HG03039 (cell line): ENCODE data around the gene NCMAP.

Experiments used
- ATAC-seq: cut with Tn5 transposase; IDR thresholded peaks from one replicate; pipeline ENCODE4 v1.9.1; 2021; ENCODE audit warnings: mild to moderate bottlenecking, moderate library complexity; ENCODE audit not compliant: unreplicated experiment

NCMAP gene

GRCh38 chr1:24570265-24571125 is 14.6 kb downstream of the NCMAP start:
- ATAC-seq: no peak

- no peak for ATAC-seq
Observed at GRCh38 chr1:24572301-24572700, 16.4 kb downstream of the NCMAP start.

GRCh38 chr1:24575905-24576587 is 20.2 kb downstream of the NCMAP start:
- no peak for ATAC-seq

- ATAC-seq: no peak
Observed at GRCh38 chr1:24578846-24579245, 23.0 kb downstream of the NCMAP start.

GRCh38 chr1:24580756-24581155 is 24.9 kb downstream of the NCMAP start:
- no peak for ATAC-seq

- ATAC-seq: no peak
Observed at GRCh38 chr1:24584171-24584647, 28.3 kb downstream of the NCMAP start.

DNA sequence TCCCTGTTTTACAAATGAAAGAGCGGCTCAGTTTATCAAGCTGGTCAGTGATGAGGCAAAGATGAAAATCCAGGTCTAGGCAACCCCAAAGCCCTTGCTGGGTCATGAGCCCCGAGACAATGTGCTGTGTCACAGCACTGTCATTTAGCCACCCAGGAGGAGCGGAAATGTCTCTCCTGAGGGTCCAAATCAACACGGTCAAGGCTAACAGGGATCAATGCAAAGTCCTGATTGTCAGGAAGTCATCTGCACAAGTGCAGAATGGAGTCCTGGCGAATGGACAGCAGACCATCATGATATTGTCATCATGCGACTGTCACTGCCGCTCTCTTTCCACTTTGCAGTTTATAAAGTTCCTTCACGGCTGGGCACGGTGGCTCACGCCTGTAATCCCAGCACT is 30.2 kb downstream of the NCMAP start:
- ATAC-seq: no peak

DNA sequence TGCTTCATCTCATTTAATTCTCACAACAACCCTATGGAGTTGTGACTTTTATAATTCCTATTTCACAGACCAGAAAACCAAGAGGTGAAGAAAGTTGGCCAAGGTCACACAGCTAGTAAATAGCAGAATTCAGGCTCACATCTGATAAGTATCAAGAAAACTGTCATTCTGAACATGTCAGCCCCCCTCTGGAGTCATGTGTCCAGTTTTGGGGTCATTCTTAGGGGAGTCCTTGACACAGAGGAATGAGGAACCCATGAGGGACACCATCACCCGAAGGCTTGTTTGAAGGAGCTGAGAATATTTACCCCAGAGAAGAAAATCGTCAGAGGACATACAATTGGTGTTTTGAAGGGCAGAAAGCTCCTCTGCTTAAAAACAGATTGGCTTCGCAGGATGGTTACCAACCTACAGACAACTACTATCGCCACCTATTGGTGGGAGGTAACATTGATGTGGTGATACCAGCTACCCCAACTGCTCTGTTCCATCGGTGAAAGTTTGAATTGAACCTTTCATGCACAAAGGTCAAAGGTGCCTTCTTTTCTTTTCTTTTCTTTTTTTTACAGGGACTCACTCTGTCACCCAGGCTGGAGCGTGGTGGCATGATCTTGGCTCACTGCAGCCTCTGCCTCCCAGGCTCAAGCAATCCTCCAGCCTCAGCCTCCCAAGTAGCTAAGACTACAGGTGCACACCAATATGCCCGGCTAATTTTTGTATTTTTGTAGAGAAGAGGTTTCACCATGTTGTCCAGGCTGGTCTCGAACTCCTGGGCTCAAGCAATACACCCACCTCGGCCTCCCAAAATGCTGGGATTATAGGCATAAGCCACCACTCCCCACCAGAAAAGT is 31.3 kb downstream of the NCMAP start:
- no peak for ATAC-seq

GRCh38 chr1:24588573-24588972 is 32.7 kb downstream of the NCMAP start:
- ATAC-seq: no peak

DNA sequence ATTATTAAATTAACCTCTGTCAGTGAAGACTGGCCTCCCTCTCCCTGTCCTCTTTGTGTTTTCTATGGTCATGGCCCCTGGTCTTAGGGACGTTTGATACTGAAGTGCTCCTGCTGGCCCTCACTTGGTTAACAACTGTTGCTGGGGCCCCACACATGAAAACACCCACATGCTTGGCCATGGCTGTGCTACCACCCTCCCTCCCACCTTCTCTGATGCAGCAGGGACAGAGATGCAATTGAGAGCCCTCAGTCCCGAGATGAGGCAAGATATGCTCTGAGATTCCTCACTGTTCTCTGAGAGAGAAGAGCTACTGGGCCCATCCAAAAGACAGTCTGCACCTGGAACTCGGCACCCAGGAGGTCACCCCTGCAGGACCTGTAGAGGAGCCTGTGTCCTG is 33.3 kb downstream of the NCMAP start:
- no peak for ATAC-seq

DNA sequence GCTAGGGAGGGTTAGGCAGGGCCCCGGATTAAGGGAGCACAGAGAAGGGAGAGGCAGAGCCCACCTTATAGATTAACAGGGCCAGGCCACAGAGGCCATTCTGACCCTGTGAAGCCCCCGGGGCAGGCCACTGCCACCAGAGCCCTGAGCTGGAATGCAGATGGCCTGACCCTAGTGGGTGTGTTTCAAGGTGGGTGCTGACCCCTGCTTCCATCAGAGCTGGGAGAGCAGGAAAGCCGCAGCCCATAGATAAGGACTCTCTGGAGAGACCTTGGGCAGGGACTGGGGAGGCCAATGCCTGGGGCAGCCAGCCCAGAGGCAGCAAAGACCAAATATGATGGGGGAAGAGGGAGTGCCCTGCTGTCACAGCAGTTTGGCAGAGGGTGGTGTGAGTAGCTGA is 35.9 kb downstream of the NCMAP start:
- no peak for ATAC-seq

- no peak for ATAC-seq
Observed at GRCh38 chr1:24594328-24594598, 38.4 kb downstream of the NCMAP start.

DNA sequence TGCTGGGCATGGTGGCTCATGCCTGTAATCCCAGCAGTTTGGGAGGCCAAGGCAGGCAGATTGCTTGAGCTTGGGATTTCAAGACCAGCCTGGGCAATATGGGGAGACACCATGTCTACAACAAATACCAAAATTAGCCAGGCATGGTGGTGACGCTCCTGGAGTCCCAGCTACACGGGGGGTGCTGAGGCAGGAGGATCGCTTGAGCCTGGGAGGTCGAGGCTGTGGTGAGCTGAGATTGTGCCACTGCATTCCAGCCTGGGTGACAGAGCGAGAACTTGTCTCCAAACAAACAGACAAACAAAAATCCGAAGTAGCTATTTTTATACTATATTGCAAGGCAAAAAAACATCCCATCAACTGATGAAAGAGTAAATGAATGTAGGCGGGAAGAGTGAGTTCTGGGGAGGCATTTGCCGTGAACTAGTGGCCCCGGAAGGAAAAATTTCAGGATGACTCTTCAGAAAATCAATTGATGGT is 40.6 kb downstream of the NCMAP start:
- ATAC-seq: no peak

GRCh38 chr1:24599265-24599664 is 43.4 kb downstream of the NCMAP start:
- no peak for ATAC-seq

DNA sequence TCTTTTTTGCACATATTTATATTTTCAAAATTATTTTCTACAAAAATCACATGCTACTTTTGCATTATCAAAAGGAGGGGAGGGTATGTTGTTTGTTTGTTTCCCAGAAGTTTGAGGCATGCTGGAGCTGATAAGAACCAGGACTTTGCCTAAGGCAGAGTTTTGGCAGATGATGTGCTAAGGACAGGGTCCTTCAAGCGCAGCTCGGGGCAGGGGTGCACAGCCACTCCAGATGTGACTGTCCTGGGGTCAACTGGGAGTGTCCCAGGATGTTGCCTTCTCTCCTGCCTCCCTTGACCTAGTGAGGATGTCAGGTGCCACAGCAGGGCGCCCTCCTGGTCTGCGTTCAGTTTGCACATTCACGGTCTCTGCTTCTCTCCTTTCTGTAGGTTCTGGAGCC is 44.7 kb downstream of the NCMAP start:
- no peak for ATAC-seq

DNA sequence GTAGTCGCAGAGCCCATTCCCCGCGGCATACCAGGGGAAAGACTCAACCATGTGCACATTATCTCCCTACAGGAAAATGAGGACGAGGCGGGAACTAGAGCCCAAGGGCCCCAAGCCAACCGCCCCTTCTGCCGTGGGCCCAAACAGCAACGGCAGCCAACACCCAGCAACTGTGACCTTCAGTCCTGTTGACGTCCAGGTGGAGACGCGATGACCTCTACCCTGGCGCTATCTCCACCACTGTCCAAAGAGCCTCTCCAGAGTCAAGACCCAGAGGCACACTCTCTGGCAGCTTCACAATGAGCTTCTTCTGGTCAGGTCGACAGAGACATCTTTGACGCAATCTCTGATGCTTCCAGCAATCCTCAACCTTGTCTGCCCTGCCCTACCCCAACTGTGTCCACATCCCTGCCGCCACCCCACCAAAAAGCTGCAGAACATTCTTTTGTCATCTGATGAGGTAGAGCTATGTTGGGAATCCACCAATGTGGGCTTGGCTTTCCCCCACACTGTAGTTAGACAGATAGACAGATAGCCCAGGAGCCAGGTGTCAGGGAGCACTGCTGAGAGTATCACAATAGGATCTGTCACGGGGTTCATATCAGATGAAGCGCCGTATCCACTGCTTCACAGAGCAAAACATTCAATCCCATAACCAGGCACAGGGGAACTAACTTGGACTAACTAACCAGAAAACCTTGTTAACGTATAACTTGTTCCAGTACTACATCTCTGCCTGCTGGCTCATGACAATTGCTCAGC is 49.8 kb downstream of the NCMAP start:
- no peak for ATAC-seq

- no peak for ATAC-seq
Observed at GRCh38 chr1:24606296-24606605, 50.4 kb downstream of the NCMAP start.

DNA sequence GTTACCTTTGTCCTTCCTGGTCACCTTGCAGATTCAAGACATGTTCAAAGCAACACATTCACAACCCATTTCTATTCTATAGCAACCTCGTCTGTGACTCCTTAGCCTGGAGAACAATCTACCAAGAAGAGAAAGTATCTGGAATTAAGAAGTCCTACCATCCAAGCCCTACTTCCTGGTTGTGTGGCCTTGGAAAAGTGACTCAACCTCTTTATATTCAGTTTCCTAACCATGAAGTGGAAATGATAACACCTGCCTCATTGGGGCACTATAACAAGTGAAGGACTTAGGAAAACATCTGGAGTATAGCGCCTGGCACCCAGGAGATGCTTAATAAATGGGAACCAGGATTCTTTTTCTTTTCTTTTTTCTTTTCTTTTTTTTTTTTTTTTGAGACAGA is 50.7 kb downstream of the NCMAP start:
- ATAC-seq: no peak

DNA sequence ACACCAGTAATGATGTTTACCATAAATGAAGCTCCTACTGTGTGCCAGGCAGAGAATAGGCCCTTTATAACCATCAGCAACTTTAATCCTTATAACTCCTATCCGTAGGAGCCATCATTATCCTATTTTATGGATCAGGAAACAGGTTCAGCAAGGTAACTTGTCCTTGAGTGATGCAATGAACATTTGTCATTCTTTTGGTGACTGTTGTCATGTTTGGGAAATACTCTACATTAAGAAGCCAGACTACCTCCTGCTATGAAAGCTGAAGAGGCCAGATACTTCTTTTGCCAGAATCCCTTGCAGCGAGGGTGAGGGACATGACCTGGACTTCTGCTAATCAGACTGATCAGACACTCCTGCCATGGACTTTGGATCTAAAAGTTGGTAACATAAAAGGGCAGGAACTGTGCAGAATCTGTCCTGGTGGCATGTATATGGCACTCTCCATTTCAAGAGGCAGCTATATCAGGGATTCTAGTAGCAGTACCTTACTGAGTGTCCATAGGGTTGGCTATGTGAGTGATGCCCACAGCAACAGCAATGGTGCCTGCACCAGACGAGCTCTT is 54.1 kb downstream of the NCMAP start:
- no peak for ATAC-seq

- no peak for ATAC-seq
Observed at GRCh38 chr1:24619376-24619775, 63.5 kb downstream of the NCMAP start.

DNA sequence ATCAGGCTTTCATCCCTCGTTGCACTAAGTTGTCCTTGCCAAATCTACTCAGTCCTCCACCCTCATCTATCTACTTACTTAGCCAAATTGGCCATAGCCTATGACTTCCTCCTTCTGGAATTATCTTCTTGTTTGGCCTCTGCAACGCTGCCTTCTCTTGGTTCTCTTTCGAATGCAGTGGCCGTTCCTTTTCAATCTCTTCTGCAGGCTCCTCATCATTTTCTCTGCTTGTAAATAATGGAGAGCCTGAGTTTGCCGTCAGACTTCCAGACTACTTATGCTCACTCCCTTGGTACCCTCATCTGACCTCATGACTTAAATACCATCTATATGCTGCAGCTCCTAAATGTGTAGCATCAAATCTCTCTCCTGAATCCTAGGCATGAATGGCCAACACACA is 64.8 kb downstream of the NCMAP start:
- no peak for ATAC-seq
